Left colon (tissue), 2 donors: ENCODE measurements around the gene CEP63. TPM values are rescaled to one million over a fixed set of nuclear protein-coding genes. Genes with fewer than 3 reads are reported as not detected.

Source experiments
- ATAC-seq: fragments of 200-7000 bp; cut with Tn5 transposase; one replicate; pipeline ENCODE4 v1.9.1; 2020; ENCODE audit warnings: mild to moderate bottlenecking, moderate library complexity
- DNase-seq, 2 donors: peaks; one replicate each; pipeline ENCODE4 v3.0.0-alpha.2; 2020
- intact Hi-C, 2 donors: fragments of 100-400 bp; cut with DNase I in 1 of 2; cut with micrococcal nuclease in 1 of 2; formaldehyde crosslinking; loops; one replicate each; pipeline versions ENCODE4 v1.11.2 to v1.14.0; 2022; cut with DNase I, micrococcal nuclease
- total RNA-seq, 2 donors: library from RNA; stranded (reverse); fragmentation: NEBNext Ultra II Directional; extraction: Animal tissue kit (Norgen Biotek cat#: 25700); gene quantifications; one replicate each; pipeline ENCODE4 v1.2.1, GENCODE V29; 2021
- donor health status: DM: no; HTN: no; CAD: no.
- donor health status: DM: yes; HTN: yes; CAD: no.

The CEP63 gene
- total RNA-seq, 2 donors from 2014 or later = 19.7 to 20.5 TPM

GRCh38 chr3:134600206-134600605 is 114.3 kb downstream of the CEP63 start:
- ATAC-seq (no peak), DNase-seq (no peak)
- intact Hi-C loops = no loop called here

- DNase-seq (peak in 1 of 2 donors; percentile 59), ATAC-seq (peak; percentile 81)
- intact Hi-C loops = no loop called here
Observed at GRCh38 chr3:134600685-134601463, 115.0 kb downstream of the CEP63 start.

GRCh38 chr3:134601539-134602439 is 115.9 kb downstream of the CEP63 start:
- ATAC-seq (no peak), DNase-seq (peak in 1 of 2 donors; percentile 16)
- intact Hi-C loops = no loop called here

- ATAC-seq = no peak
- no peak for DNase-seq
- intact Hi-C loops = no loop called here
Observed at GRCh38 chr3:134602440-134602814, 116.6 kb downstream of the CEP63 start.

- DNase-seq (no peak), ATAC-seq (no peak)
- intact Hi-C loops = no loop called here
Observed at GRCh38 chr3:134603480-134603879, 117.6 kb downstream of the CEP63 start.

GRCh38 chr3:134603956-134604355 is 118.1 kb downstream of the CEP63 start:
- intact Hi-C loops = no loop called here
- ATAC-seq = no peak
- no peak for DNase-seq

GRCh38 chr3:134605556-134605955 is 119.7 kb downstream of the CEP63 start:
- intact Hi-C loops = no loop called here
- ATAC-seq = no peak
- DNase-seq = no peak

- no peak for ATAC-seq
- DNase-seq = no peak
- intact Hi-C loops = no loop called here
Observed at GRCh38 chr3:134606033-134607025, 120.5 kb downstream of the CEP63 start.

GRCh38 chr3:134607054-134608022 is 121.5 kb downstream of the CEP63 start:
- intact Hi-C loops = no loop called here
- no peak for ATAC-seq

GRCh38 chr3:134608023-134608770 is 122.3 kb downstream of the CEP63 start:
- ATAC-seq (no peak), DNase-seq (no peak)
- intact Hi-C loops = no loop called here

More at GRCh38 chr3:134607054-134608022, 121.5 kb downstream of the CEP63 start:
- DNase-seq = no peak

- intact Hi-C loops = no loop called here
- no peak for DNase-seq
- no peak for ATAC-seq
Observed at GRCh38 chr3:134608771-134609435, 123.0 kb downstream of the CEP63 start.

GRCh38 chr3:134609821-134610431 is 124.1 kb downstream of the CEP63 start:
- intact Hi-C loops = no loop called here
- DNase-seq = no peak
- no peak for ATAC-seq

GRCh38 chr3:134610432-134611385 is 124.9 kb downstream of the CEP63 start:
- intact Hi-C loops = no loop called here
- DNase-seq = no peak
- no peak for ATAC-seq

- DNase-seq = no peak
- no peak for ATAC-seq
- intact Hi-C loops = no loop called here
Observed at GRCh38 chr3:134611516-134611915, 125.7 kb downstream of the CEP63 start.

- no peak for DNase-seq
- no peak for ATAC-seq
- intact Hi-C loops = no loop called here
Observed at GRCh38 chr3:134613006-134613520, 127.2 kb downstream of the CEP63 start.
